Uterus (tissue), 4 donors: ENCODE data around the gene KLB. TPM values are rescaled to one million over a fixed set of nuclear protein-coding genes. Genes with fewer than 3 reads are reported as not detected.
A peak's percentile ranks its signal among the peaks of the same experiment; 100 is the strongest.
"Not testable (repeated sequence)": the region's sequence is repeated elsewhere in the genome, so short reads cannot be mapped to it uniquely, and the experiment has no call there.

Source experiments
- DNase-seq, 2 donors: peaks; one replicate each; pipeline ENCODE4 v3.0.0-alpha.2; 2019 to 2020
- H3K27ac ChIP-seq, 2 donors: fragments of 200-600 bp; sonication (generic); 1 replicate in 1 of 2; 2 replicates in 1 of 2; pipeline ENCODE4 v1.5.1; 2016 to 2018
- H3K27me3 ChIP-seq, 2 donors: fragments of 200-600 bp; sonication (generic); one replicate each; pipeline ENCODE4 v1.5.1; 2018 to 2019; ENCODE audit warnings: control low read depth in 1 of 2
- H3K36me3 ChIP-seq, 2 donors: fragments of 200-600 bp; sonication (generic); one replicate each; pipeline ENCODE4 v1.5.1; 2019; ENCODE audit warnings: control low read depth in 1 of 2
- H3K4me1 ChIP-seq, 2 donors: fragments of 200-600 bp; sonication (generic); one replicate each; pipeline ENCODE4 v1.5.1; 2018 to 2019; ENCODE audit warnings: control low read depth in 1 of 2
- H3K4me3 ChIP-seq, 2 donors: fragments of 200-600 bp; sonication (generic); 1 replicate in 1 of 2; 2 replicates in 1 of 2; pipeline ENCODE4 v1.5.1; 2018 to 2019; ENCODE audit warnings: mild to moderate bottlenecking in 1 of 2
- H3K9me3 ChIP-seq, 2 donors: fragments of 200-600 bp; sonication (generic); one replicate each; pipeline ENCODE4 v1.5.1; 2019; ENCODE audit warnings: control low read depth in 1 of 2
- POLR2A ChIP-seq, 2 donors: fragments of 450-650 bp; IDR thresholded peaks; one replicate each; pipeline ENCODE4 v1.6.1; 2016; ENCODE audit warnings: antibody characterized with exemption in 2 of 2, mild to moderate bottlenecking in 1 of 2, moderate library complexity in 1 of 2
- intact Hi-C: fragments of 100-400 bp; cut with DNase I; formaldehyde crosslinking; loops from one replicate; pipeline ENCODE4 v1.15.1; 2023; ENCODE audit warnings: low total_unique reads
- total RNA-seq, 4 donors: library from RNA; depleted of rRNA in 3 of 4; stranded (reverse); fragments of >200 nt in 3 of 4; gene quantifications; one replicate each; pipeline versions ENCODE4 v1.1.0 to v1.2.4, GENCODE V29; 2014 to 2023
- TF ChIP-seq, protein P1 (sequence below), 4 experiments: fragments of 200-600 bp in 2 of 4; fragments of 450-650 bp in 2 of 4; sonication (generic) in 2 of 4; IDR thresholded peaks; one replicate each; pipeline ENCODE4 v1.5.1; 2016 to 2019; ENCODE audit warnings: antibody characterized with exemption in 4 of 4, mild to moderate bottlenecking in 2 of 4, moderate library complexity in 1 of 4
- donor health status: DM: yes; HTN: yes; CAD: no.

The KLB gene
- total RNA-seq, 4 donors from 2014 or later: 0.21 TPM; not detected in 3

DNA sequence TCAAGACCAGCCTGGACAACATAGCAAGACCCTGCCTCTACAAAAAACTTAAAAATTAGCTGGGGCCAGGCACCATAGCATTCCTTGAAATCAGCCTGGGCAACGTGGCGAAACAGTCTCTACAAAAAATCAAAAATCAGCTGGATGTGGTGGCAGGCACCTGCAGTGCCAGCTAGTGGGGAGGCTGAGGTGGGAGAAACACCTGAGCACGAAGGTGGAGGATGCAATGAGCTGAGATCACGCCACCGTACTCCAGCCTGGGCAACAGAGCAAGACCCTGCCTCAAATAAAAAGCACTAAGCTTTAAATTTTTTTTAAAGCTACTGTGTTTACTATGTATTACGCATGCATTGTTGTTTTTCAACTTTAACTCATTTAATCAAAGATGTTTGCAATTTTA is 48.8 kb downstream of the KLB start:
- no peak for DNase-seq
- H3K27me3 ChIP-seq: no peaks in the 10 kb centered on the region
- H3K36me3 ChIP-seq: no peaks in the 10 kb centered on the region
- H3K9me3 ChIP-seq: no peaks in the 10 kb centered on the region
- TF ChIP-seq, protein P1, sequence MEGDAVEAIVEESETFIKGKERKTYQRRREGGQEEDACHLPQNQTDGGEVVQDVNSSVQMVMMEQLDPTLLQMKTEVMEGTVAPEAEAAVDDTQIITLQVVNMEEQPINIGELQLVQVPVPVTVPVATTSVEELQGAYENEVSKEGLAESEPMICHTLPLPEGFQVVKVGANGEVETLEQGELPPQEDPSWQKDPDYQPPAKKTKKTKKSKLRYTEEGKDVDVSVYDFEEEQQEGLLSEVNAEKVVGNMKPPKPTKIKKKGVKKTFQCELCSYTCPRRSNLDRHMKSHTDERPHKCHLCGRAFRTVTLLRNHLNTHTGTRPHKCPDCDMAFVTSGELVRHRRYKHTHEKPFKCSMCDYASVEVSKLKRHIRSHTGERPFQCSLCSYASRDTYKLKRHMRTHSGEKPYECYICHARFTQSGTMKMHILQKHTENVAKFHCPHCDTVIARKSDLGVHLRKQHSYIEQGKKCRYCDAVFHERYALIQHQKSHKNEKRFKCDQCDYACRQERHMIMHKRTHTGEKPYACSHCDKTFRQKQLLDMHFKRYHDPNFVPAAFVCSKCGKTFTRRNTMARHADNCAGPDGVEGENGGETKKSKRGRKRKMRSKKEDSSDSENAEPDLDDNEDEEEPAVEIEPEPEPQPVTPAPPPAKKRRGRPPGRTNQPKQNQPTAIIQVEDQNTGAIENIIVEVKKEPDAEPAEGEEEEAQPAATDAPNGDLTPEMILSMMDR (IDR thresholded peaks at IDR 0.05): no peak
- no peak for TF ChIP-seq POLR2A (IDR thresholded peaks at IDR 0.05)
- no peak overlapping the region for H3K4me3 ChIP-seq
- no peak overlapping the region for H3K27ac ChIP-seq
- intact Hi-C loops: loop anchor here (5.0 kb wide), 1 partner anchor 522 kb away; the partner anchor contains the start of gene PDS5A
- peaks cover 3 to 18% of the 10 kb centered on the region in 2 donors for H3K4me1 ChIP-seq

DNA sequence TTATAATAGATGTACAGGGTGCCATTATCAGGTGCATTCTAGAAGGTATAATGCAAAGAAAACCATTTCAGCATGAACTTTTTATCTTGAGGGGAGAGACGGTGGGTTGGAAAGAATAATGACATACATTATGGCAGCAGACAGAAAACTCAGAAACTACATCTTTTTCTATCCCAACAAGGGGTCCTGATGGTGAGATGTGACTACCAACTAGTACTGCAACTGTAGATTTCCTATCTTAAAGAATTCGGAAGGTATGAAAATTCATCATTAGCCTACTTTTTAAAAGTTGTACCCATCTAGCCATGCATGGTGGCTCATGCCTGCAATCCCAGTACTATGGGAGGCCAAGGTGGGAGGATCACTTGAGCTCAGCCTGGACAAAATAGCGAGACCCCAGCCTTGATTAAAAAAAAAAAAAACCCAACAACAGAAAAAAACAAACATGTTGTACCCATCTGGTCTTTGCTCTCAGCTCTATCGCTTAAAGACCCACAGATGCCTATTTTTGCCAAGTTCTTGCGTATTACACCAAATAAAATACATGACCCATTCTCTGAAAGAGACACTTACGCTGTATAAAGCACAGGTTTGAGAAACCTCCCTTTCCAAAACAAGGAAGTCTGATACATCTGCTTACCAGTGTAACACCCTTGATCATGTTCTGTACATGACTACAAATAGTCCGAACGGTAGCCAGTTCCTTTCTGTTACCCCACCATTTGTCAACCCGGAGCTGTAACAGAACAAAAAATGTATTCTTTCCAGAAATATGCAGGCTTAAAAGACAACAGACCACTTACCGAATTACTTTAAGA is 50.4 kb downstream of the KLB start:
- TF ChIP-seq, protein P1 (IDR thresholded peaks at IDR 0.05): no peak
- no peak for TF ChIP-seq POLR2A (IDR thresholded peaks at IDR 0.05)
- Histone ChIP-seq H3K4me1 (peaks cover 3 to 18% of the 10 kb centered on the region in 2 donors), H3K36me3 (no peaks in the 10 kb centered on the region), H3K9me3 (no peaks in the 10 kb centered on the region), H3K27me3 (no peaks in the 10 kb centered on the region), H3K4me3 (peak overlapping the region in 1 of 2 donors; percentile 68), H3K27ac (peak overlapping the region; percentile 90 to 94)
- DNase-seq: no peak
- intact Hi-C loops: loop anchor here (5.0 kb wide), 1 partner anchor 520 kb away; the partner anchor contains the start of gene PDS5A

DNA sequence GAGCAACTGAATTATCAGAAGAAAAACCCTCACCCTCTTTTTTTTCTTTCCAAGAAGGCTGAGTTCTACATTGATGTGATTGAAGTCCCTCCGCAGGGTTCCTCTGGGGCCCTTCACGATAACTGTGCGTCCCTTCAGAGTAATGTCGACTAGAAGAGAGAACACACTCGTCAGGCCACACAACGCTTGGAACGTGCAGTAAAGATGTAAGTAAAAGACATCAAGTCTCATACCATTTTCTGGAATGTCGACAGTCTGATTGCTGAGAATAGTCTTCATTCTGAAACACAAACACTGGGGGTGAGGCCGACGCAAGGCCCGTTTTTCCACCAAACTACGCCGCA is 51.4 kb downstream of the KLB start:
- intact Hi-C loops: loop anchor here (5.0 kb wide), 1 partner anchor 519 kb away; the partner anchor contains the start of gene PDS5A
- Histone ChIP-seq H3K4me3 (peak overlapping the region; percentile 63 to 68), H3K27ac (peak overlapping the region; percentile 90 to 94), H3K4me1 (peaks cover 3 to 18% of the 10 kb centered on the region in 2 donors)
- H3K27me3 ChIP-seq, H3K36me3 ChIP-seq, DNase-seq, H3K9me3 ChIP-seq: not testable (repeated sequence)

DNA sequence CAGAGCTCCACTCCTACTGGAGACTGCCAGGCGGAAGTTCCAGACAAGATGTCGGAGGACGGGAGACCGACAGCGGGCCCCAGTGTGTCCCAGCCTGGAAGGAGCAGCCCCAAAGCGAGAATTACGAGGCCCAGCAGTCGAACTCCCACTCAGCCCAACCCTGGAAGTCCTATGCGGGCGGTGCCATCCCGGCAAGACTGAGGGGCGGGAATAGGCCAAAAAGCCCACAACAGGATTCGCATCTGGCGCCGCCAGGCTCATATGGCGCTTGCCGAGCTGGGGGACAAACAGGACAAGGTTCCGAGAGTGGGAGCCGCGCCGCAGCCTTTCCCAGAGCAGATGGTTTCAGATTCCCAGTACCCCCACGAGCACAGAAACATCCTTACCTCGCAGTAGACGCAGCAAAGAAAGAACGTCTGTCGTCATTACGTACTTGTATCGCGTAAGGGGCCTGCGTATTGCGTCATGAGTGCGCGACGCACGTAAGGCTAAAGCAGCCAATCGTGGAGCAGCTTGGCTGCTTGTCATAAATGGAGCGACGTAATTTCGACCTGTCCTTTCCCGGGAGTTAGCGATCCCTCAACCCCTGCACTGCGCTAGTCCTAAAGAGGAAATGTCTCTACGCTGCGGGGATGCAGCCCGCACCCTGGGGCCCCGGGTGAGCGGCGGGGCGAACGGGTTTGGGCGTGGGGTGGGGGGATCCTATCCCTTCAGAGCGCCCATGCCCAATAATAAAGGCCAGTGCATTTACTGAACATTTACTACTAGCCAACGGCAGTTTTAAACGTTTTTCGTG is 52.0 kb downstream of the KLB start, which contains the start of the genes LIAS and RPL9:
TSS of gene LIAS (plus strand) at position 552 of the 796 bp plus-strand sequence. CDS start at position 614, 62 bp downstream.
TSS of gene RPL9 (minus strand) at position 418 of the 796 bp plus-strand sequence. CDS start 483 bp downstream, outside the sequence.
- intact Hi-C loops: loop anchor here (5.0 kb wide), 1 partner anchor 519 kb away; the partner anchor contains the start of gene PDS5A
- peak; percentile 88 to 96 for TF ChIP-seq POLR2A (IDR thresholded peaks at IDR 0.05)
- TF ChIP-seq, protein P1 (IDR thresholded peaks at IDR 0.05): peak in 1 of 4 experiments; percentile 31
- Histone ChIP-seq H3K27ac (peak within 1 kb of the TSS; percentile 90 to 94), H3K27me3 (no peaks in the 10 kb centered on the region), H3K4me3 (peak within 1 kb of the TSS; percentile 63 to 68), H3K4me1 (peaks cover 3 to 18% of the 10 kb centered on the region in 2 donors), H3K36me3 (no peaks in the 10 kb centered on the region), H3K9me3 (no peaks in the 10 kb centered on the region)
- peak; percentile 96 to 98 for DNase-seq

DNA sequence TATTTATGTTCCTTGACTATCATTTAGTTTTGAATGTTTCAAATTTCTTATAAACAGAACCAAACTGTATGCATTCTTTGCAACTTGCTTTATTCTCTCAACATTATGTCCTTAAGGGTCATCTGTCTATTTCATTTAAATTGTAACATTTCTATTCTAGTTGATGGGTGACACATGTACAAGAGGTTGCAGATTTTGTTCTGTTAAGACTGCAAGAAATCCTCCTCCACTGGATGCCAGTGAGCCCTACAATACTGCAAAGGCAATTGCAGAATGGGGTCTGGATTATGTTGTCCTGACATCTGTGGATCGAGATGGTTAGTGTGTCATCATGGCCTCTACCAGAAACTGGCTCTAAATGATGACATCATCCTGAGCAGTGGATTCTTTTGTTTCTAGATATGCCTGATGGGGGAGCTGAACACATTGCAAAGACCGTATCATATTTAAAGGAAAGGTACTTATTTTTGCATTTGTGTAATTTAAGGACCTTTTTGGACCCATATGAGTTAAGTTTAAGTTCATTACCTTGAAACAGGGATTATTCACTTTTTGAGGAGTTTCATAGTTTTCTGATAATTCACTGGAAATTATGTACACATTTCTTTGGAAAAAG is 58.3 kb downstream of the KLB start:
- no peak overlapping the region for H3K4me3 ChIP-seq
- intact Hi-C loops: no loop called here
- H3K27ac ChIP-seq: no peak overlapping the region
- H3K36me3 ChIP-seq: no peaks in the 10 kb centered on the region
- no peak for TF ChIP-seq POLR2A (IDR thresholded peaks at IDR 0.05)
- TF ChIP-seq, protein P1 (IDR thresholded peaks at IDR 0.05): no peak
- no peaks in the 10 kb centered on the region for H3K27me3 ChIP-seq
- no peaks in the 10 kb centered on the region for H3K9me3 ChIP-seq
- DNase-seq: no peak
- H3K4me1 ChIP-seq: no peaks in the 10 kb centered on the region
